ENCODE results near the gene MOSPD3.
A peak's percentile ranks its signal among the peaks of the same experiment; 100 is the strongest.

The MOSPD3 gene

GRCh38 chr7:100589341-100589947 is 22.9 kb upstream of the MOSPD3 start:
- no peak for DNase-seq
- TF ChIP-seq CTCF (IDR thresholded peaks at IDR 0.05; ENCODE audit: low read depth, low read length, missing control alignments) = no peak
- no peaks in the 10 kb centered on the region for H3K36me3 ChIP-seq (replicated peaks)
- H3K27ac ChIP-seq = no peak overlapping the region
- no peaks in the 10 kb centered on the region for H3K27me3 ChIP-seq (replicated peaks)
- no peak overlapping the region for H3K4me3 ChIP-seq (ENCODE audit: low read depth, low read length)
- in situ Hi-C loops (cut with HindIII; ENCODE audit: low pct_ligation_motif_present, low sequenced_read_pairs) = no loop called here

GRCh38 chr7:100590077-100590737 is 22.1 kb upstream of the MOSPD3 start:
- in situ Hi-C loops (cut with HindIII; ENCODE audit: low pct_ligation_motif_present, low sequenced_read_pairs) = no loop called here
- H3K36me3 ChIP-seq (replicated peaks) = no peaks in the 10 kb centered on the region
- no peak overlapping the region for H3K27ac ChIP-seq
- no peak for TF ChIP-seq CTCF (IDR thresholded peaks at IDR 0.05; ENCODE audit: low read depth, low read length, missing control alignments)
- no peaks in the 10 kb centered on the region for H3K27me3 ChIP-seq (replicated peaks)
- peak overlapping the region; percentile 5 for H3K4me3 ChIP-seq (ENCODE audit: low read depth, low read length)
- no peak for DNase-seq

GRCh38 chr7:100591596-100591995 is 20.7 kb upstream of the MOSPD3 start:
- DNase-seq = no peak
- no peaks in the 10 kb centered on the region for H3K27me3 ChIP-seq (replicated peaks)
- no peak overlapping the region for H3K4me3 ChIP-seq (ENCODE audit: low read depth, low read length)
- in situ Hi-C loops (cut with HindIII; ENCODE audit: low pct_ligation_motif_present, low sequenced_read_pairs) = no loop called here
- TF ChIP-seq CTCF (IDR thresholded peaks at IDR 0.05; ENCODE audit: low read depth, low read length, missing control alignments) = no peak
- no peak overlapping the region for H3K27ac ChIP-seq
- no peaks in the 10 kb centered on the region for H3K36me3 ChIP-seq (replicated peaks)

GRCh38 chr7:100595188-100595587 is 17.2 kb upstream of the MOSPD3 start:
- Histone ChIP-seq H3K27me3 (replicated peaks) (no peaks in the 10 kb centered on the region), H3K27ac (no peak overlapping the region), H3K4me3 (ENCODE audit: low read depth, low read length) (no peak overlapping the region), H3K36me3 (replicated peaks) (no peaks in the 10 kb centered on the region)
- in situ Hi-C loops (cut with HindIII; ENCODE audit: low pct_ligation_motif_present, low sequenced_read_pairs) = no loop called here
- TF ChIP-seq CTCF (IDR thresholded peaks at IDR 0.05; ENCODE audit: low read depth, low read length, missing control alignments) = no peak
- no peak for DNase-seq

- Histone ChIP-seq H3K27me3 (replicated peaks) (no peaks in the 10 kb centered on the region), H3K4me3 (ENCODE audit: low read depth, low read length) (no peak overlapping the region), H3K27ac (no peak overlapping the region), H3K36me3 (replicated peaks) (no peaks in the 10 kb centered on the region)
- no peak for TF ChIP-seq CTCF (IDR thresholded peaks at IDR 0.05; ENCODE audit: low read depth, low read length, missing control alignments)
- no peak for DNase-seq
- in situ Hi-C loops (cut with HindIII; ENCODE audit: low pct_ligation_motif_present, low sequenced_read_pairs) = no loop called here
Measured at GRCh38 chr7:100598425-100598824, 13.9 kb upstream of the MOSPD3 start.

Measured in brain microvascular endothelial cell (primary cell).